Smooth muscle cell (in vitro differentiated cells): ENCODE results near the gene MEX3B. TPM values are rescaled to one million over a fixed set of nuclear protein-coding genes. Genes with fewer than 3 reads are reported as not detected.

Experiments used
- DNase-seq: peaks from one replicate; lab custom pipeline; 2025; ENCODE audit not compliant: unreplicated experiment; lab: John Stamatoyannopoulos, UW
- H2AFZ ChIP-seq: fragments of 200-600 bp; sonication (generic); 2 replicates; pipeline ENCODE4 v1.6.0; 2016; ENCODE audit warnings: antibody characterized with exemption, low read depth, mild to moderate bottlenecking
- H3F3A ChIP-seq: fragments of 200-600 bp; sonication (generic); 2 replicates; pipeline ENCODE4 v1.6.0; 2017; ENCODE audit warnings: antibody characterized with exemption, low read depth
- H3K27ac ChIP-seq: fragments of 200-600 bp; sonication (generic); 2 replicates; pipeline ENCODE4 v1.5.1; 2016; ENCODE audit warnings: low read depth, mild to moderate bottlenecking
- H3K27me3 ChIP-seq: fragments of 200-600 bp; sonication (generic); 2 replicates; pipeline ENCODE4 v1.6.1; 2016; ENCODE audit warnings: low read depth, mild to moderate bottlenecking
- H3K36me3 ChIP-seq: fragments of 200-600 bp; sonication (generic); 2 replicates; pipeline ENCODE4 v1.5.1; 2016; ENCODE audit warnings: low read depth
- H3K4me1 ChIP-seq: fragments of 200-600 bp; sonication (generic); 2 replicates; pipeline ENCODE4 v1.5.1; 2016; ENCODE audit warnings: low read depth
- H3K4me2 ChIP-seq: fragments of 200-600 bp; sonication (generic); 2 replicates; pipeline ENCODE4 v1.6.0; 2016; ENCODE audit warnings: mild to moderate bottlenecking
- H3K4me3 ChIP-seq: fragments of 200-600 bp; sonication (generic); 2 replicates; pipeline ENCODE4 v1.5.1; 2016; ENCODE audit warnings: mild to moderate bottlenecking
- H3K79me2 ChIP-seq: fragments of 200-600 bp; sonication (generic); 2 replicates; pipeline ENCODE4 v1.6.0; 2016; ENCODE audit warnings: low read depth, mild to moderate bottlenecking
- H3K9ac ChIP-seq: fragments of 200-600 bp; sonication (generic); 2 replicates; pipeline ENCODE4 v1.6.0; 2016; ENCODE audit warnings: low read depth
- H3K9me3 ChIP-seq: fragments of 200-600 bp; sonication (generic); replicated peaks from 2 replicates; pipeline ENCODE4 v1.5.1; 2016; ENCODE audit warnings: low read depth
- H4K20me1 ChIP-seq: fragments of 200-600 bp; sonication (generic); 2 replicates; pipeline ENCODE4 v1.6.0; 2016; ENCODE audit warnings: low read depth
- CTCF ChIP-seq: fragments of 200-600 bp; sonication (generic); IDR thresholded peaks from 2 replicates; pipeline ENCODE4 v1.5.1; 2017; ENCODE audit warnings: borderline replicate concordance, mild to moderate bottlenecking, antibody characterized with exemption; ENCODE audit not compliant: insufficient read depth, poor library complexity, severe bottlenecking
- WGBS: methylation state at CpG from one replicate; pipeline ENCODE4 v1.1.7; 2016; ENCODE audit warnings: low lambda C conversion rate; 5-methylcytosine and 5-hydroxymethylcytosine counted together
- polyA plus RNA-seq: library from polyadenylated mRNA; unstranded; fragments of >200 nt; fragmentation: Nextera tagmentation; extraction: Ambion mirVana; gene quantifications from 2 replicates; pipeline ENCODE4 v1.2.1, GENCODE V29; 2016
- total RNA-seq: library from RNA; depleted of rRNA; stranded (reverse); fragments of >200 nt; gene quantifications from 2 replicates; pipeline ENCODE4 v1.2.3, GENCODE V29; 2014

The MEX3B gene
- total and polyA plus RNA-seq, 2 experiments from 2014 or later, result 7.5 to 13.7 TPM

GRCh38 chr15:82047453-82048400 lies 1.9 kb upstream of the MEX3B start:
- DNase-seq, result no peak
- WGBS, result 12% methylated on average over 56 of the region's 56 CpGs
- Histone ChIP-seq H3K9me3 (no peaks in the 10 kb centered on the region), H2AFZ (peak overlapping the region; percentile 94), H4K20me1 (peaks cover 16% of the 10 kb centered on the region), H3K36me3 (no peaks in the 10 kb centered on the region), H3K27ac (no peak overlapping the region), H3K4me3 (peak overlapping the region; percentile 77), H3K4me1 (peaks cover 15% of the 10 kb centered on the region), H3F3A (peaks cover 14% of the 10 kb centered on the region), H3K79me2 (peaks cover 15% of the 10 kb centered on the region), H3K27me3 (peaks cover 24% of the 10 kb centered on the region), H3K9ac (peak overlapping the region; percentile 43), H3K4me2 (peak overlapping the region; percentile 96)
- TF ChIP-seq CTCF, result no peak

GRCh38 chr15:82046666-82047452 lies 1.0 kb upstream of the MEX3B start:
- Histone ChIP-seq H2AFZ (peak overlapping the region; percentile 96), H3F3A (peaks cover 14% of the 10 kb centered on the region), H4K20me1 (peaks cover 24% of the 10 kb centered on the region), H3K9me3 (no peaks in the 10 kb centered on the region), H3K4me3 (peak overlapping the region; percentile 77), H3K4me1 (peaks cover 23% of the 10 kb centered on the region), H3K9ac (peak overlapping the region; percentile 74), H3K36me3 (peaks cover 4% of the 10 kb centered on the region), H3K27ac (peak overlapping the region; percentile 85), H3K4me2 (peak overlapping the region; percentile 96), H3K79me2 (peaks cover 22% of the 10 kb centered on the region), H3K27me3 (peaks cover 21% of the 10 kb centered on the region)
- DNase-seq, result peak; percentile 92
- WGBS, result under 1% methylated on average over 69 of the region's 111 CpGs
- peak; percentile 57 for TF ChIP-seq CTCF

- peaks cover 14% of the 10 kb centered on the region for H3F3A ChIP-seq
- no peak for TF ChIP-seq CTCF
- peaks cover 4% of the 10 kb centered on the region for H3K36me3 ChIP-seq
- peak overlapping the region; percentile 90 for H3K4me2 ChIP-seq
- peak overlapping the region; percentile 77 for H3K4me3 ChIP-seq
- WGBS, result under 1% methylated on average over 67 of the region's 71 CpGs
- peak overlapping the region; percentile 86 for H3K27ac ChIP-seq
- peaks cover 22% of the 10 kb centered on the region for H3K79me2 ChIP-seq
- peak overlapping the region; percentile 79 for H3K9ac ChIP-seq
- H3K9me3 ChIP-seq, result no peaks in the 10 kb centered on the region
- peaks cover 39% of the 10 kb centered on the region for H4K20me1 ChIP-seq
- DNase-seq, result no peak
- H2AFZ ChIP-seq, result peak overlapping the region; percentile 94
- peaks cover 32% of the 10 kb centered on the region for H3K4me1 ChIP-seq
- H3K27me3 ChIP-seq, result peaks cover 21% of the 10 kb centered on the region
Measured at GRCh38 chr15:82045179-82045891, 483 bp downstream of the MEX3B start.
